A673 (cell line): Measurements from ENCODE around the gene METRNL. TPM values are rescaled to one million over a fixed set of nuclear protein-coding genes. Genes with fewer than 3 reads are reported as not detected.

ENCODE experiments used
- BruUV-seq: library from RNA; stranded (reverse); fragments of 400-500 nt; replicated peaks from 2 replicates; lab custom pipeline; 2021; lab: Mats Ljungman, UMichigan
- CTCF ChIA-PET: fragments of 300-600 bp; sonication (Branson Sonifier 250); formaldehyde crosslinking; loops from one replicate; lab custom pipeline; 2022; ENCODE audit warnings: antibody characterized with exemption; lab: Charles Lee
- POLR2A ChIA-PET: fragments of 300-600 bp; sonication (Branson Sonifier 250); formaldehyde crosslinking; loops from one replicate; lab custom pipeline; 2022; ENCODE audit warnings: antibody characterized with exemption; ENCODE audit not compliant: low non-redundant PET; lab: Charles Lee
- DNase-seq: peaks from one replicate; pipeline ENCODE4 v3.0.0-alpha.2; 2015; ENCODE audit warnings: low spot score
- H3K27ac ChIP-seq: fragments of 200-600 bp; sonication (generic); 2 replicates; pipeline ENCODE4 v1.5.1; 2016; ENCODE audit warnings: mixed run types, low read depth, mild to moderate bottlenecking, mixed read lengths, antibody characterized with exemption, low read length; ENCODE audit not compliant: poor library complexity, severe bottlenecking
- H3K27me3 ChIP-seq: fragments of 200-600 bp; sonication (generic); replicated peaks from 2 replicates; pipeline ENCODE4 v1.6.1; 2017; ENCODE audit warnings: mixed run types, low read depth, mild to moderate bottlenecking, mixed read lengths, antibody characterized with exemption, low read length; ENCODE audit not compliant: insufficient read depth, poor library complexity
- H3K36me3 ChIP-seq: fragments of 200-600 bp; sonication (generic); 2 replicates; pipeline ENCODE4 v1.6.1; 2016; ENCODE audit warnings: mixed run types, mild to moderate bottlenecking, mixed read lengths, antibody characterized with exemption, low read length; ENCODE audit not compliant: insufficient read depth, poor library complexity, severe bottlenecking
- H3K4me1 ChIP-seq: fragments of 200-600 bp; sonication (generic); 2 replicates; pipeline ENCODE4 v1.6.1; 2017; ENCODE audit warnings: mixed run types, mild to moderate bottlenecking, mixed read lengths, antibody characterized with exemption, low read length; ENCODE audit not compliant: insufficient read depth, poor library complexity, severe bottlenecking
- H3K4me3 ChIP-seq: fragments of 200-600 bp; sonication (generic); 2 replicates; pipeline ENCODE4 v1.5.1; 2016; ENCODE audit warnings: low read depth, mixed run types, mild to moderate bottlenecking, mixed read lengths, low read length; ENCODE audit not compliant: poor library complexity, severe bottlenecking
- H3K9me3 ChIP-seq: fragments of 200-600 bp; sonication (generic); 2 replicates; pipeline ENCODE4 v1.6.1; 2016; ENCODE audit warnings: mixed run types, low read depth, mild to moderate bottlenecking, mixed read lengths, antibody characterized with exemption, low read length; ENCODE audit not compliant: poor library complexity, severe bottlenecking
- EZH2 ChIP-seq: fragments of 200-600 bp; sonication (generic); IDR thresholded peaks from 2 replicates; pipeline ENCODE4 v1.6.1; 2017; ENCODE audit warnings: borderline replicate concordance, low read depth, mild to moderate bottlenecking, mixed read lengths, antibody characterized with exemption, low read length; ENCODE audit not compliant: poor library complexity, severe bottlenecking
- intact Hi-C: fragments of 100-400 bp; cut with micrococcal nuclease; formaldehyde crosslinking; loops from one replicate; pipeline ENCODE4 v1.10.0; 2022; ENCODE audit not compliant: unreplicated experiment
- total RNA-seq: library from RNA; stranded (reverse); gene quantifications from 2 replicates; pipeline ENCODE4 v1.2.3, GENCODE V29; 2021
- TF ChIP-seq, protein P1 (sequence below): fragments of 300-800, 200-600 bp; sonication (generic); conservative IDR thresholded peaks from 2 replicates; pipeline ENCODE4 v1.5.1; 2017; ENCODE audit warnings: low read depth, mild to moderate bottlenecking, antibody characterized with exemption, low read length, moderate library complexity, mixed read lengths

Gene METRNL
- total RNA-seq, 1 experiment from 2014 or later, result 16.5 TPM

DNA sequence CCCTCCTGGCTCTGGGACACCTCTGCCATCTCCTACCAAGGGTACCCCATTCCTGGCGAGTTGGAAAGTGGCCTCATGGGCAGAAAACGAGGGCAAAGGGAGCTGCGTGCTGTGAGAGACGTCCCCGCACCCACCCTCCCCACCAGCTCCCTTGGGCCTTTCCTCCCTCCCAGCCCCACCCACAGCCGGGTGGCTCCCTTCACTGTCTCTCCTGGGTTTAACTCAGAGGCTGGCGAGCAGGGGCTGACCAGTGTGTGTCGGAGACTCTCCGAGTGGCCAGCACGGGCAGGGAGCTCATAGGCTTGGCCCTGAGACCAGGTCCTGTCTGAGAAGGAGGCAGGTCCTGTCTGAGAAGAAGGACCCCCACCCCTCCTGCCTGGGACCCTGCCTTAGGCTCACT, 26.1 kb downstream of the METRNL start:
- Histone ChIP-seq H3K4me3 (no peak overlapping the region), H3K36me3 (no peaks in the 10 kb centered on the region), H3K9me3 (no peaks in the 10 kb centered on the region), H3K4me1 (peaks cover 20% of the 10 kb centered on the region), H3K27ac (no peak overlapping the region), H3K27me3 (no peaks in the 10 kb centered on the region)
- CTCF ChIA-PET, result no interaction called here
- TF ChIP-seq, protein P1, sequence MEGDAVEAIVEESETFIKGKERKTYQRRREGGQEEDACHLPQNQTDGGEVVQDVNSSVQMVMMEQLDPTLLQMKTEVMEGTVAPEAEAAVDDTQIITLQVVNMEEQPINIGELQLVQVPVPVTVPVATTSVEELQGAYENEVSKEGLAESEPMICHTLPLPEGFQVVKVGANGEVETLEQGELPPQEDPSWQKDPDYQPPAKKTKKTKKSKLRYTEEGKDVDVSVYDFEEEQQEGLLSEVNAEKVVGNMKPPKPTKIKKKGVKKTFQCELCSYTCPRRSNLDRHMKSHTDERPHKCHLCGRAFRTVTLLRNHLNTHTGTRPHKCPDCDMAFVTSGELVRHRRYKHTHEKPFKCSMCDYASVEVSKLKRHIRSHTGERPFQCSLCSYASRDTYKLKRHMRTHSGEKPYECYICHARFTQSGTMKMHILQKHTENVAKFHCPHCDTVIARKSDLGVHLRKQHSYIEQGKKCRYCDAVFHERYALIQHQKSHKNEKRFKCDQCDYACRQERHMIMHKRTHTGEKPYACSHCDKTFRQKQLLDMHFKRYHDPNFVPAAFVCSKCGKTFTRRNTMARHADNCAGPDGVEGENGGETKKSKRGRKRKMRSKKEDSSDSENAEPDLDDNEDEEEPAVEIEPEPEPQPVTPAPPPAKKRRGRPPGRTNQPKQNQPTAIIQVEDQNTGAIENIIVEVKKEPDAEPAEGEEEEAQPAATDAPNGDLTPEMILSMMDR, result no peak
- no peak for TF ChIP-seq EZH2
- BruUV-seq, result no TSS peak
- no peak for DNase-seq
- POLR2A ChIA-PET, result no interaction called here
- intact Hi-C loops, result no loop called here

DNA sequence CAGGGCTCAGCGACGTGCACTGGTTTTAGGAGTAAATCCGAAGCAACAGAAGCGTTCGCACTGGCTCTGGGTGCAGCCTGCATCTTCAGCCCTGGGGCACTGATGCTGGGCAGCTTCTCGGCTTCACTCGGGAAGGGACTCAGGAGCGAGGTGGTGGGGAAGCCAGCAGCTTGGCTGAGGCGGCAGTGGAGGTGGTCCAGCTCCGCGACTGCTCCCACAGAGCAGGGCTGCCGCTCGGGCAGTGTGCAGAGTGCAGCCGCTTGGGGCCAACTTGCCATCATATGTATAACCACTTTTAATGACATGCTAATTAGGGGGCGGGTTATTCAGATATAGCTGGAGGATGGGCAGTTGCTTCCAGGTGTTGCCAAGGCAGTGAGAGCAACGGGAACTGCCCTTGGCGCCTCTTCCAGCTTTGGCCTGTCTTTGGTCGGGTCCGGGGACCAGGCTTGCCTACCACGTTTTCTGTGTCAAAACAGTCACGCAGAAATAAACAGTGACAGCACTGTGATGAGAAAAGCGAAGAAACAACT, 26.7 kb downstream of the METRNL start:
- H3K27me3 ChIP-seq, result no peaks in the 10 kb centered on the region
- POLR2A ChIA-PET, result no interaction called here
- CTCF ChIA-PET, result no interaction called here
- BruUV-seq, result no TSS peak
- no peaks in the 10 kb centered on the region for H3K36me3 ChIP-seq
- intact Hi-C loops, result no loop called here
- DNase-seq, result no peak
- no peak overlapping the region for H3K4me3 ChIP-seq
- H3K4me1 ChIP-seq, result peaks cover 26% of the 10 kb centered on the region
- TF ChIP-seq, protein P1, result no peak
- TF ChIP-seq EZH2, result no peak
- no peaks in the 10 kb centered on the region for H3K9me3 ChIP-seq
- no peak overlapping the region for H3K27ac ChIP-seq

DNA sequence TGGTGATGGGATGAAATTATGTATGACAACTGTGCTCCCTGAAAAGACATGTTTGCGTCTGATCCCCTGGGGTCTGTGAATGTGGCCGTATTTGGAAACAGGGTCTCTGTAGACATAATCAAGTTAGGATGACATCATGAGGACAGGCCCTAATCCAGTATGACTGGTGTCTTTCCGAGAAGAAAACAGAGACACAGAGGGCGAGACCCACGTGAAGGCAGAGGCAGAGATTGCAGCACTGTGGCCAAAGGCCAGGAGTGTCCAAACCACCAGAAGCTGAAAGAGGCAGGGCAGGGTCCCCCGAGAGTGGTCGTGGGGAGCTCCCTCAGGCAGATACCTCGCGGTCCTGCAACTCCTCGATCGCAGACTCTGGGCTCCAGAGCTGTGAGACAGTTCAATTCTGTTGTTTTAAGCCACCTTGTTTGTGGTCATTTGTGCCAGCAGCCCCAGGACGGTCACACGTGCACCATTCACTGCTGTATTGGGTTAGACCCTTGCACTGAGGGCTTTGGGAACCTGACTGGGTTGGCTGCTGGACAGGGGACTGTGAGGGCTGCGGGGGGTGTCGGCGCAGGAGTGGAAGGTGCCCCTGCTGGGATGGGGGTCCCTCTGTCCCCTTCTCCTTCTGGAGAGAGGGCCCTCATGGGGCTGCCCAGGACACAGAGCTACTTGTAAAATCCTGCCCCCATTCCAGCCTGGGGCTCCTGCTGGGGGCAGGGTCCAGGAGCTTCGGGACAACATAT, 27.7 kb downstream of the METRNL start:
- peaks cover 26% of the 10 kb centered on the region for H3K4me1 ChIP-seq
- H3K4me3 ChIP-seq, result no peak overlapping the region
- H3K36me3 ChIP-seq, result no peaks in the 10 kb centered on the region
- intact Hi-C loops, result no loop called here
- BruUV-seq, result no TSS peak
- ChIA-PET POLR2A (no interaction called here), CTCF (no interaction called here)
- no peak for DNase-seq
- TF ChIP-seq EZH2, result no peak
- no peaks in the 10 kb centered on the region for H3K27me3 ChIP-seq
- no peak overlapping the region for H3K27ac ChIP-seq
- H3K9me3 ChIP-seq, result no peaks in the 10 kb centered on the region
